Measurements from ENCODE around the gene ERMN.
"Not testable (repeated sequence)": the region's sequence is repeated elsewhere in the genome, so short reads cannot be mapped to it uniquely, and the experiment has no call there.

ERMN gene

GRCh38 chr2:157325786-157326185 is at the start of gene ERMN:
Gene ERMN (minus strand): TSS chr2:157325824. CDS start chr2:157325642, 182 bp downstream.
- ATAC-seq: no peak

- no peak for ATAC-seq
Observed at GRCh38 chr2:157375384-157375783, 49.8 kb upstream of the ERMN start.

DNA sequence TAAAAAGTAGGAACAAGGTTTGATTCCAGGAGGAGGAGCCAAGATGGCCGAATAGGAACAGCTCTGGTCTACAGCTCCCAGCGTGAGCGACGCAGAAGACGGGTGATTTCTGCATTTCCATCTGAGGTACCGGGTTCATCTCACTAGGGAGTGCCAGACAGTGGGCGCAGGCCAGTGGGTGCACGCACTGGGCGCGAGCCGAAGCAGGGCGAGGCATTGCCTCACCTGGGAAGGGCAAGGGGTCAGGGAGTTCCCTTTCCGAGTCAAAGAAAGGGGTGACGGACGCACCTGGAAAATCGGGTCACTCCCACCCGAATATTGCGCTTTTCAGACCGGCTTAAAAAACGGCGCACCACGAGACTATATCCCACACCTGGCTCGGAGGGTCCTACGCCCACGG is 42.9 kb upstream of the ERMN start:
- ATAC-seq: not testable (repeated sequence)

DNA sequence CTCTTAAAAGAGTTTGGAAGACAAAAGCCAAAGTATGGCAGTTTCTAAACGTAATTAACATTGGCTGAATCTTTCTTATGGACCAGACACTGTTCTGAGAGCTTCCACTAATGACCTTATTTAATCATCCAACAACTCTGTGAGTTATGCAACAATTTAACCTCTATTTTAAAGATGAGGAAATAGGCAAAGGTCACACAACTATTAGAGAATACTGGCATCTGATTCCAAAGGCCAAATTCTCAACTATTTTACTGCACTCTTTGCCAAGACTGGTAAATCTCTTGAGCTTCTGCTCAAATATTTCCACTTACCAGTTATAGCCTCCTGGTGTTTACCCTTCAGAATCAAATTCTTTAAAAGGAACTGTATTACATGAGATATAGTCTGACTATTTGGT is 42.1 kb upstream of the ERMN start:
- ATAC-seq: no peak

DNA sequence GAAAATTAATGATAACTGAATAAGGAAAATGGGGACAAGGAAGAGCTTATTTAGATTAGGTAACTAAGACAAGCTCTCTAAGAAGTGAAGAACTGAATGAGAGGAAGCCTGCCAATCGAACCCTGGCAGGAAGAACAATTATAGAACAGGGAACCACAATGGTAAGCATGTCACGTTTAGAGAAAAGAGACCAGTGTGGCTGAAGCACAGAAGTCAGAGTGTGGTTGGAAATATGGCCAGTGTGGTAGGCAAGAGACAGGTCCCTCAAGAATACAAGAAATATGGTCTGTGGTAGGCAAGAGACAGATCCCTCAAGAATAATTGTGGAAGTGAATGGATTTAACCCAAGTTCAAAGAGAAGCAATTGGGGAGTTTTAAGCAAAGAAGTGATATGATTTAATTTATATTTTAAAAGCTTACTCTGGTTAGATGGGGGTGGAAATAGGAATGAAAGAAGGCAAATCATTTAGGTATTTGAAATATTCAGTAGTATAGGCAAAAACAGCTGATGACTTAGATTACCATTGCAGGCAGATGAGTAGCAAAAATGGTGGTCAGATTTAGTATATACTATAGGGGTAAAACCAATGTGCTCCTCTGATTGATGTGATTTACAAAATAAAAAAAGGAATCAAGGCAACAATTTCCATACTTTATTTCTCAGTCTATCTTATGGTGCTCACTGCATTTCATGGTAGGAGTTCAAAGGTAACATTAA is 38.8 kb upstream of the ERMN start:
- ATAC-seq: peak in 1 of 2 donors; percentile 21

GRCh38 chr2:157363612-157364101 is 38.0 kb upstream of the ERMN start:
- ATAC-seq: peak; percentile 61 to 72

GRCh38 chr2:157362627-157363026 is 37.0 kb upstream of the ERMN start:
- no peak for ATAC-seq

DNA sequence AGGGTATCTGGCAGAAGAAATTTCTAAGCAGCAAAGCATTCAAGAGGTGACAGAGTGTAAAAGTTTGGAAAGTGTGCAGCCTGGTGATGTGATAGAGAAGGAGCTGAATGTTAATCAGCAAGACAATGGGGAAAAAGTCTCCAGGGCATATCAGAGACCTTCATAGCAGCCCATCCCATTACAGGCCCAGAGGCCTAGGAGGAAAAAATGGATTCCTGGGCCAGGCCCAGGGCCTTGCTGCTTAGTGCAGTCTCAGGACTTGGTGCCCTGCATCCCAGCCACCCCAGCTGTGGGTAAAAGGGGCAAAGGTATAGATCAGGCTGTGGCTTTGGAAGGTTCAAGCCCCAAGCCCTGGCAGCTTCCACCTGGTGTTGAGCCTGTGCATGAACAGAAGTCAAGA is 35.9 kb upstream of the ERMN start:
- no peak for ATAC-seq

DNA sequence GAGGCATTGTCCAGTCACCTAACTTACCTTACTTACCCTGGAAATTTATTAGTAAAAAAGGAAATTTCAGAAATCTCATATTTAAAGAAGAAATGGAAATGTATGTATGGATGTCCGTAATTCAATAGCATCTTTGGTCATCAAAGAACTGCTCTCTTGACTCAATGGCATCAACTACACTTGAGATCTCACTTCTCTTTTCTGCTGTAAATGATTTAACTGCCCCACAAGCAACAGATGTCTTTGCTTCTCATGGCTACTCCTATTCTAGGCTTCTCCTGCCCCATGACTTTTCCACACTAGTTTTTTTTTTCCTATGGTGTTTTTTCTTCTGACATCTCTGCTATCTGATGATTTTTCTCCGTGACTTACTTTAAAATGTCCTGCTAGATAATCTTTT is 34.0 kb upstream of the ERMN start:
- no peak for ATAC-seq

DNA sequence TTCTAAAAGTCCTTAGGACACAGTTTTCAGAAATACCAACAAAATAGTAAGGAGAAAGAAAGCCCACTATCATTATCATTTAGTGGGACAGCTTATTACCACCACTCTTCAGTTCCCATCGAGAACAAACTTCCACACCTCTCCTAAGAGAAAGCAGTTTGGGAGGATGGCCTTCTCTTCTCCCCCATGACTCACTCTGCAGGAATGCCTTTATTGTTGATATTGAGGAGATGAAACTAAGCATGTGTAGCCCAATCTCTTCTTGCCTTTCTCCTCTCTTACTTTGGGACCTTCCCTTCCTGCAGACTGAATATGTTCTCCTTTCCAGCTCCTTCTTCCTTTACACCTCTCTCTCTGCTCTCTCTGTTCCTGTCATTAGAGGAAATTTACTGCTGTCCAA is 30.0 kb upstream of the ERMN start:
- ATAC-seq: no peak

GRCh38 chr2:157349949-157350515 is 24.4 kb upstream of the ERMN start:
- no peak for ATAC-seq

DNA sequence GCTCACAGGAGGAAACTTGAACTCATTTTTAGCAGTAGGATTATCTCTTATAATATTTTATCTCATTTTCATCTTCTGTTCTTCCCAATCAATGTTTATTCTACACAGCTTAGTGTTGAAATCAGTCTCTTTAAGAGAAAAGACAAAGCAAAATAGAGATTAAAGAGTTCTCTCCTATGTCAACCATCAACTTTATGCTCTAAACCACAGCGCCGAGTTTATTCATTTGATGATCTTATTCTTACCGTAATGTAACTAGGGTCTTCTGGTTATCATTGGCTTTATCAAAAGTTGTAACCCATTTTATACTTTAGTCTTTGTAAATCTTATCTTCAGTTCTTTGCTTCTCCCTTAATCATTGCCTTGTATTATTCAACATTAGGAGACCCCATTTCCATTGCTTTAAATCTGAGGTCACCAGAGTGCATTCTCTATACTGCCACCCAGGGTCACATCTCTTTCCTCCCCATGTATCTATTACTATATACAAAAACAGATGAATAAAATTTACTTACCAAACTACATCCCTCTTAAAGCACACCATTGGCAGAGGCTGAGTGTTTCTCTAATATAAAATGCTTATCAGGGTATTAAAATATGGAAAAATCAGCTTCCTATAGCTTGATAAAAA is 22.8 kb upstream of the ERMN start:
- no peak for ATAC-seq

GRCh38 chr2:157345647-157346389 is 20.2 kb upstream of the ERMN start:
- ATAC-seq: no peak

GRCh38 chr2:157341381-157341780 is 15.8 kb upstream of the ERMN start:
- ATAC-seq: not testable (repeated sequence)

DNA sequence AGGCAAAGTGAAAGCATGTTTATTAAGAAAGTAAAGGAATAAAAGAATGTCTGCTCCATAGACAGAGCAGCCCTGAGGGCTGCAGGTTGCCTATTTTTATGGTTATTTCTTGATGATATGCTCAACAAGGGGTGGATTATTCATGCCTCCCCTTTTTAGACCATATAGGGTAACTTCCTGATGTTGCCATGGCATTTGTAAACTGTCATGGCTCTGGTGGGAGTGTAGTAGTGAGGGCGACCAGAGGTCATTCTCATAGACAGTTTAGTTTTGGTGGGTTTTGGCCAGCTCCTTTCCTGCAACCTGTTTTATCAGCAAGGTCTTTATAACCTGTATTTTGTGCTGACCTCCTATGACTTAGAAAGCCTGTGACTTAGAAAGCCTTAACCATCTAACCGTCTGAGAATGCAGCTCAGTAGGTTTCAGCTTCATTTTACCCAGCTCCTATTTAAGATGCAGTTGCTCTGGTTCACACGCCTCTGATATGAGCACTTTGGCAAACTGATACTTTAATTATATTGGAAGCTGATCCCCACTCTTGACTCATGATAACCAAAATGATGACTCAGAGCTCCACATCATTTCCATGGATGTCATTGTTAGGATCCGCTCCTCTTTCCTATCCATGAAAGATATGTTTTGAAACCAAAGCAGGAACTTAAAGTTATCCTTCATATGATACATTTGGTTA is 14.5 kb upstream of the ERMN start:
- no peak for ATAC-seq

GRCh38 chr2:157337978-157338377 is 12.4 kb upstream of the ERMN start:
- no peak for ATAC-seq

DNA sequence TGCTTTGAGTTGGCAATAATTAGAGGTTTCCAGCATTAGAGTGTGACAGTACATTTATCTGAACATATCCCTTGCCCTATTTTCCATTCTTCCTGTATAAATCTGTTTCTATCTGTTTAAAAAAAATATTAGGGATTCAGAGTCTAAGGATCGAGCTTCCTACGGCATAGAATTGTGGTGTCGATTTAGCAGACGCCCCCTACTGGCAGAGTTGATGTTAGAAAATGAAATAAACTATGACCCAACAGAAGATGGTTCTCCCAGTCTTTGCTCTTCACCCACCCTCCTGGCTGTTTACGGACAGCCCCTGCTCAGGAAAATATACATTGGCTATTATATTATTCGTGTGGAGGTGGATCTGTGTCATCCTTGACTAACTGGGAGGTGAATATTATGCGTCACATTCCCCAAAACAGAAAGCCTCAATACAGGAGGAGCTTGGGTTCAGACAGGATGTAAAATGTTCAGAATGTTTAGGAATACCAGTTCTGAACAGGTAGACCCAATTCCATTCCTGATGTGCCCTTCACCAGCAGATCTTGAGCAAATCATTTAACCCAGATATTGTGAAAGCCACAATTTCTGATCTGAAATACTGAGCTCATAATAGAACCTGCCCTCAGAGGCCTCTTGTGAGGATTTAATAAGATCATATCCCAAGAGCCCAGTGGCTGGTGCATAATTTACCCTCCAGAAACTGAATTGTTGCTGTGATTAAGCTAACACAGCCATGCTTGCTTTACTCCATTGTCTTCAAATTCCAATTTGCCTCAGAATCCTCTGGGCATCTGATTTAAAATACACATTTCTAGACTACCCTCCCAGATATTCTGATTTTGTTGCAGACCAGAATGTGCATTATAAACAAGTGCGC is 10.8 kb upstream of the ERMN start:
- ATAC-seq: no peak

DNA sequence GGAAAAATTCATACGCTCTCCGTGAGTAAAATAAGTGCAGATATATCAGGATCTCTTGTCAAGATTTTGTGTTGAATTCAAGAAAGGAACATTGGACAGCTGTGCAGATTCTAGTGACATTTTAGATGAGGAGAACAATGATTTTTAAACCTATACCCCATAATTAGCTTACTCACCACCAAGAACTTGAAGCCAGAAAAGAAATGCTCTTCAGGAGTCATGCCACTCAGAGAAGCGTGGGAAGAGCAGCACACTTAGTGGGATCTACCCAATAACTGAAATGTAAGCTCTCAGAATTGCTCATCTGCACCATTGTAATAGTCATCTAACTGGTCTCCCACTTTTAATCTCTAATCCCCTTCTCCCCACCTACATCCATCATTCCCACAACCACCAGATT is 9.2 kb upstream of the ERMN start:
- no peak for ATAC-seq

- no peak for ATAC-seq
Observed at GRCh38 chr2:157334335-157334734, 8.7 kb upstream of the ERMN start.

- ATAC-seq: peak; percentile 87
Observed at GRCh38 chr2:157333304-157334047, 7.9 kb upstream of the ERMN start.

DNA sequence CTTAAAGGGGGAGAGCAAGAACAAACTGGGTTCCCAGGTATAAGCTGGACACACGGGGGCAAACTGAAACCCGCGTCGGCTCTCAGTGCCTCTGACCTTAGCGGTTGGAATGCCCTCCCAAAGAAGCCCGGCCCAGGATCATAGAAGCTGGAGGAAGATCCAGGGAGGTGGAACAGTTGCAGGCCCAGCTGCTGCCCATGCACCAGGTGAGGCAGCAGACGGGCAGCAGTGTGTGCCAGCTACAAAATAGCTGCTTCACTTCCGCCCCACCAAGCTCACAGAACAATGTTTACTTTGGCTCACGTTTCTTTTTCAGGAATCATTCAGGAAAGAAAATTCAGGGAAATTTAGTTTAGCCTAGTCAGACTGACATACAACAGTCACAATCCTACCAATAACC is 3.9 kb upstream of the ERMN start:
- no peak for ATAC-seq

All from activated CD4-positive, CD25-positive, alpha-beta regulatory T cell treated with anti-CD3 and anti-CD28 coated beads, Interleukin-2, amount 50 U/mL, for 24 hours (primary cell).